Measurements from ENCODE around the gene XRCC1.
"Not testable (repeated sequence)": the region's sequence is repeated elsewhere in the genome, so short reads cannot be mapped to it uniquely, and the experiment has no call there.

XRCC1 gene

DNA sequence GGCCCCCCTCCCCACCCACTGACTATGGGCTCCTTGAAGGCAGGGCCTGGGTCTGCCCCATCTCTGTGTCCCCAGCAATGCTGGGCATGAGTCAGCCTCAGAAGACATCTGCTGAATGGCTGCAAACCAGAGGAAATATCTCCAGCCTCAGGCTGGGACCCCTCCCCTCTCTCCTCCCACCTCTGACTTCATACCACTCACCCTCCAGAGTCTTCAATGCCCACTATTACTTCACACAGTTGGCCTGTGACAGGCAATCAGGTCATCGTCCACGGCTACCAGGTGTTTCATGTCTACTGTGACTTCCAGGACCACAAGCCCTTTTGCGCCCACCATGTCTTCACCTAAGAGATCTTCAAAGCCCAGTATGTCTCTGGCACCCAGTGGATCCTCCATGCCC lies 36.5 kb upstream of the XRCC1 start, which contains the start of gene SRRM5:
TSS of gene SRRM5 (plus strand) at position 301 of the 400 bp plus-strand sequence. CDS start at position 335, 34 bp downstream.
- H3K4me3 ChIP-seq (ENCODE audit: low read depth, low read length) = no peak within 1 kb of the TSS
- TF ChIP-seq, protein P1, sequence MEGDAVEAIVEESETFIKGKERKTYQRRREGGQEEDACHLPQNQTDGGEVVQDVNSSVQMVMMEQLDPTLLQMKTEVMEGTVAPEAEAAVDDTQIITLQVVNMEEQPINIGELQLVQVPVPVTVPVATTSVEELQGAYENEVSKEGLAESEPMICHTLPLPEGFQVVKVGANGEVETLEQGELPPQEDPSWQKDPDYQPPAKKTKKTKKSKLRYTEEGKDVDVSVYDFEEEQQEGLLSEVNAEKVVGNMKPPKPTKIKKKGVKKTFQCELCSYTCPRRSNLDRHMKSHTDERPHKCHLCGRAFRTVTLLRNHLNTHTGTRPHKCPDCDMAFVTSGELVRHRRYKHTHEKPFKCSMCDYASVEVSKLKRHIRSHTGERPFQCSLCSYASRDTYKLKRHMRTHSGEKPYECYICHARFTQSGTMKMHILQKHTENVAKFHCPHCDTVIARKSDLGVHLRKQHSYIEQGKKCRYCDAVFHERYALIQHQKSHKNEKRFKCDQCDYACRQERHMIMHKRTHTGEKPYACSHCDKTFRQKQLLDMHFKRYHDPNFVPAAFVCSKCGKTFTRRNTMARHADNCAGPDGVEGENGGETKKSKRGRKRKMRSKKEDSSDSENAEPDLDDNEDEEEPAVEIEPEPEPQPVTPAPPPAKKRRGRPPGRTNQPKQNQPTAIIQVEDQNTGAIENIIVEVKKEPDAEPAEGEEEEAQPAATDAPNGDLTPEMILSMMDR (IDR thresholded peaks at IDR 0.05; ENCODE audit: borderline replicate concordance, insufficient read depth, low read depth, low read length) = no peak

DNA sequence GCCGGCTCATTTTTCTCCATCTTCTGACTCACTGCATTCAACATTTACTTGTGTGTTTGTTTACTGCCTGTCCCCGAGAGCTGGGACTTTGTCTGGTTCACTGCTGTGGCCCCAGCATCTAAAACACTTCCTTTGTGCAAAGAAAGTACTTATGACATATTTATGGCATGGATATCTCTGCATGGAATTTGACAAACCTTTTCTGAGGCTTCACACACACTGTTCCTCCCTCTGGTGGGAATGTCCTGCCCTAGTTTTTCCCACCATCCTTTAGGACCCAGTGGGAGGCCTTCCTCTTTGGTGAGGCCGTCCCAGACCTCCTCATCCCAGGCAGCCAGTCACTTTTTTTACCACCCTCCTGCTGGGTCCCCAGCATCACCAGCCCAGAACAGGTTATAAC lies 35.2 kb upstream of the XRCC1 start:
- TF ChIP-seq, protein P1 (IDR thresholded peaks at IDR 0.05; ENCODE audit: borderline replicate concordance, insufficient read depth, low read depth, low read length) = no peak
- no peak overlapping the region for H3K4me3 ChIP-seq (ENCODE audit: low read depth, low read length)

DNA sequence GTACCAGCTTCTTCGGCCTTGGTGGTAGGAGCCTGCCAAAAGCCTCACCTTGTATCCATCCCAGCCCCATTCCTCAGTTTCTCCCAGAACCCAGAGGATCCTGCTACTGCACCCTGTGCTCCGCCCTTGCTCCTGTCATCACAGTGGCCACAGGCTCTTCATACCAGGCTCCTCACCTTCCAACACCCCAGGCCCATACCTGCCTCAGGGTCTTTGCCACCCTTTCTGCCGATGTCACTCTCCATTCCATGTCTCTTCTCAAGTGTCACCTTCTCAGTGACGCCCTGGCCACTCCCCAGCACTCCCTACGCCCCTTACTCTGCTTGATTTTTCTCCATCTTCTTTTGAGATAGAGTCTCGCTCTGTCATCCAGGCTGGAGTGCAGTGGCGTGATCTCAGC lies 34.5 kb upstream of the XRCC1 start:
- TF ChIP-seq, protein P1 (IDR thresholded peaks at IDR 0.05; ENCODE audit: borderline replicate concordance, insufficient read depth, low read depth, low read length) = no peak
- no peak overlapping the region for H3K4me3 ChIP-seq (ENCODE audit: low read depth, low read length)

DNA sequence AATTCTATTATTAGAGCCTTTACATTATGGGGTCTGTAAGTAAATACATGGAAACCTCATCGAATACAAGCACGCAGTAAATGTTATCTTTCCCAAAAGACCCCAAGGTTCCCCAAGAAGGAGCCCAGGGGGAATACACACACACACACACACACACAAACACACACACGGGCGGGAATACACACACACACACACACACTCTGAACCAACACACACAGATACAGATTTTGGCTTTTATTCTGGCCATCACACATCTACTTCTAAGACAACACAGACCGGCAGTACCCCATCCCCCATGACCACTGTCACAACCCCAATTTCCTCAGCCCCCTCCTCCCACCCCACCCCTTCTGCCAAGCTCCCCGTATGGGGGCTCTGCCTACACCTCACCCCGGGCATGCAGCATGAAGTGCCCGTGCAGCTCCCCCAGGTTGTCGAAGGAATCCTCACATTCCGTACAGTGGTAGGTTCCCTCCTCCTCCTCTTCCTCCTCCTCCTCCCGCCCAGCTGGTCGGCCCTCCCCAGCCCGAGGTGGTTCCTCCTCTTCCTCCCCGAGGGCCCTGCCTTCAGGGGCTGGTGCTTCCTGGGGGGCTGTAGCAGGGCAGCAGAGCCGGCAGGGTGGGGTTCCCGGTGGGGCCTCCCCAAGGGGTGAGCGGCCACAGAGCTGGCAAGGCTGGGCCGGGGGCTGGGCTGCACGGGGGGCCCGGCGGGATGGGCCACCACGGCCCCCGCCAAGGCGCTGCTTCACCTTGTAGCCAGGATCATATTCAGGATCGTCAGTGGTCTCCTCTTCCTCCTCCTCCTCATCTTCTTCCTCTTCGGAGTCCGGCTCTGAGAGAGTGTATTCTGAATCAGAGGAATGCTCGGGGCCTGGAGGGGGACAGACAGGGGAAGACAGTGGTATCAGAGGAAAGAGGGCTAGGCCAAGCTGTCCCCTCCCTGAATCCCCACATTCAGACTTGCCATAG lies 32.2 kb upstream of the XRCC1 start:
- TF ChIP-seq, protein P1 (IDR thresholded peaks at IDR 0.05; ENCODE audit: borderline replicate concordance, insufficient read depth, low read depth, low read length) = no peak
- no peak overlapping the region for H3K4me3 ChIP-seq (ENCODE audit: low read depth, low read length)

- TF ChIP-seq, protein P1 (IDR thresholded peaks at IDR 0.05; ENCODE audit: borderline replicate concordance, insufficient read depth, low read depth, low read length) = no peak
- H3K4me3 ChIP-seq (ENCODE audit: low read depth, low read length) = no peak overlapping the region
Measured at GRCh38 chr19:43606569-43607229, 31.4 kb upstream of the XRCC1 start.

GRCh38 chr19:43605875-43606568 lies 30.7 kb upstream of the XRCC1 start:
- no peak overlapping the region for H3K4me3 ChIP-seq (ENCODE audit: low read depth, low read length)
- TF ChIP-seq, protein P1 (IDR thresholded peaks at IDR 0.05; ENCODE audit: borderline replicate concordance, insufficient read depth, low read depth, low read length) = no peak

- not testable (repeated sequence) for H3K4me3 ChIP-seq (ENCODE audit: low read depth, low read length)
Measured at GRCh38 chr19:43600326-43600725, 25.0 kb upstream of the XRCC1 start.

Data from GM12875 (cell line).